GM21737 (cell line): ENCODE results near the gene RNU6-1.

Experiments used
- ATAC-seq: cut with Tn5 transposase; IDR thresholded peaks from one replicate; pipeline ENCODE4 v1.9.1; 2021; ENCODE audit warnings: mild to moderate bottlenecking, moderate library complexity; ENCODE audit not compliant: unreplicated experiment

RNU6-1 gene

GRCh38 chr15:67822537-67823313 is 17.1 kb downstream of the RNU6-1 start:
- no peak for ATAC-seq

GRCh38 chr15:67821784-67822440 is 17.9 kb downstream of the RNU6-1 start:
- ATAC-seq: no peak

- no peak for ATAC-seq
Observed at GRCh38 chr15:67820992-67821783, 18.7 kb downstream of the RNU6-1 start.

- no peak for ATAC-seq
Observed at GRCh38 chr15:67820122-67820991, 19.5 kb downstream of the RNU6-1 start.

GRCh38 chr15:67819636-67820035 is 20.2 kb downstream of the RNU6-1 start:
- no peak for ATAC-seq

- no peak for ATAC-seq
Observed at GRCh38 chr15:67818464-67818863, 21.4 kb downstream of the RNU6-1 start.

- ATAC-seq: no peak
Observed at GRCh38 chr15:67816668-67817067, 23.2 kb downstream of the RNU6-1 start.

- ATAC-seq: no peak
Observed at GRCh38 chr15:67815036-67815592, 24.7 kb downstream of the RNU6-1 start.

- ATAC-seq: no peak
Observed at GRCh38 chr15:67813104-67813634, 26.7 kb downstream of the RNU6-1 start.

- ATAC-seq: no peak
Observed at GRCh38 chr15:67812241-67812644, 27.6 kb downstream of the RNU6-1 start.

GRCh38 chr15:67809866-67810265 is 30.0 kb downstream of the RNU6-1 start:
- ATAC-seq: no peak

GRCh38 chr15:67809441-67809840 is 30.4 kb downstream of the RNU6-1 start:
- no peak for ATAC-seq

- no peak for ATAC-seq
Observed at GRCh38 chr15:67808821-67809220, 31.0 kb downstream of the RNU6-1 start.

GRCh38 chr15:67807836-67808235 is 32.0 kb downstream of the RNU6-1 start:
- ATAC-seq: no peak

- no peak for ATAC-seq
Observed at GRCh38 chr15:67807141-67807540, 32.7 kb downstream of the RNU6-1 start.

- ATAC-seq: no peak
Observed at GRCh38 chr15:67806536-67806935, 33.3 kb downstream of the RNU6-1 start.

- no peak for ATAC-seq
Observed at GRCh38 chr15:67805666-67806516, 34.0 kb downstream of the RNU6-1 start.

GRCh38 chr15:67805008-67805665 is 34.7 kb downstream of the RNU6-1 start:
- no peak for ATAC-seq
